NT2/D1 (cell line): ENCODE measurements around the gene RPTOR.

ENCODE experiments used
- DNase-seq: peaks from one replicate; pipeline ENCODE4 v3.0.0-alpha.2; 2011; ENCODE audit warnings: low read depth, low spot score
- H3K27me3 ChIP-seq: 2 replicates; pipeline ENCODE4 v1.6.0; 2011; ENCODE audit warnings: mild to moderate bottlenecking; ENCODE audit not compliant: insufficient read length, insufficient read depth
- H3K36me3 ChIP-seq: 2 replicates; pipeline ENCODE4 v1.6.1; 2011; ENCODE audit warnings: mild to moderate bottlenecking, low read length, mixed read lengths; ENCODE audit not compliant: insufficient read depth, insufficient read length
- H3K4me1 ChIP-seq: 2 replicates; pipeline ENCODE4 v1.5.1; 2011; ENCODE audit not compliant: insufficient read depth, insufficient read length
- H3K4me3 ChIP-seq: 2 replicates; pipeline ENCODE4 v1.5.1; 2011; ENCODE audit warnings: low read depth; ENCODE audit not compliant: insufficient read length
- H3K9ac ChIP-seq: 2 replicates; pipeline ENCODE4 v1.6.0; 2011; ENCODE audit warnings: low read depth; ENCODE audit not compliant: insufficient read length
- H3K9me3 ChIP-seq: 2 replicates; pipeline ENCODE4 v1.5.1; 2011; ENCODE audit warnings: mild to moderate bottlenecking, low read length; ENCODE audit not compliant: insufficient read depth
- SUZ12 ChIP-seq: IDR thresholded peaks from 2 replicates; pipeline ENCODE4 v1.6.1; 2011; ENCODE audit not compliant: insufficient read length, insufficient read depth; ENCODE audit errors: extremely low read depth
- YY1 ChIP-seq: IDR thresholded peaks from 2 replicates; pipeline ENCODE4 v1.6.1; 2011; ENCODE audit not compliant: insufficient read length, insufficient read depth
- ZNF274 ChIP-seq: IDR thresholded peaks from 2 replicates; pipeline ENCODE4 v1.6.1; 2011; ENCODE audit warnings: mild to moderate bottlenecking, low read depth, low read length

RPTOR gene

DNA sequence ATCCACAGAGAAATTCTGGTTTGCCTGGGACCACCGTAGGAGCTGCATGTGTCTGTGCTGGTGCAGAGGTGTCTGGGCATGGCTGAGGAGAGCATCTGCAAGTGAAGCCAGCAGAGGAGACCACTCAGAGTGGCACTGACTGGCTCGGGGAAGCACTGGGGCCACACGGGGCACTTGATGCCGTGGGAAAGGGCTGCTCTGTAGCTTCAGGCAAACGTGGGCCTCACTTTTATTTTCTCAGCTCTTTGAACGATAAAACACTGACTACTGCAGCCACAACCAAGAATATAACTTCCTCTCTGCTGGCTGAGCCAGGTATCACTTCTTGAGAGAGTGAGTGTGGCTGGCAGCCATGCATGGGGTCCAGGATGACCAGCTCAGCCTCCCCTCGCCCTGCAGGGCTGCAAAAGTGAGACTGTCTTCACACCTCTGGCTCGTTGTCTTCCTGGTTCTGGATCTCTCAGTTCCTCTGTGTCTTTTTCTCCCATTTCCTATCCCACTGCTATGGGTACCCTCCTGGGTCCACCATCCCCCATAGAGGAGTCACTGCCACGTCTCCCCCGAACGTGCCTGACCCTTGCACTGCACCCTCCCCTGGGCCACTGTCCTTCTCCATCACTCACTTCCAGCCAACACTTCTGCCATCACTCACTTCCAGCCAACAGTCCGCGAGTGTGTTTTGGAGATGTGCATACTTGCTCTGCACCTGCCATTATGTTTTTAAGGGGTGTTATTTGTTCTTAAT, 245.6 kb downstream of the RPTOR start:
- no peak overlapping the region for H3K4me3 ChIP-seq
- H3K36me3 ChIP-seq, result peaks cover 5% of the 10 kb centered on the region
- no peaks in the 10 kb centered on the region for H3K9me3 ChIP-seq
- H3K4me1 ChIP-seq, result peaks cover 3% of the 10 kb centered on the region
- no peak for DNase-seq
- no peak overlapping the region for H3K9ac ChIP-seq
- H3K27me3 ChIP-seq, result no peaks in the 10 kb centered on the region
- no peak for TF ChIP-seq YY1
- TF ChIP-seq SUZ12, result no peak
- no peak for TF ChIP-seq ZNF274

DNA sequence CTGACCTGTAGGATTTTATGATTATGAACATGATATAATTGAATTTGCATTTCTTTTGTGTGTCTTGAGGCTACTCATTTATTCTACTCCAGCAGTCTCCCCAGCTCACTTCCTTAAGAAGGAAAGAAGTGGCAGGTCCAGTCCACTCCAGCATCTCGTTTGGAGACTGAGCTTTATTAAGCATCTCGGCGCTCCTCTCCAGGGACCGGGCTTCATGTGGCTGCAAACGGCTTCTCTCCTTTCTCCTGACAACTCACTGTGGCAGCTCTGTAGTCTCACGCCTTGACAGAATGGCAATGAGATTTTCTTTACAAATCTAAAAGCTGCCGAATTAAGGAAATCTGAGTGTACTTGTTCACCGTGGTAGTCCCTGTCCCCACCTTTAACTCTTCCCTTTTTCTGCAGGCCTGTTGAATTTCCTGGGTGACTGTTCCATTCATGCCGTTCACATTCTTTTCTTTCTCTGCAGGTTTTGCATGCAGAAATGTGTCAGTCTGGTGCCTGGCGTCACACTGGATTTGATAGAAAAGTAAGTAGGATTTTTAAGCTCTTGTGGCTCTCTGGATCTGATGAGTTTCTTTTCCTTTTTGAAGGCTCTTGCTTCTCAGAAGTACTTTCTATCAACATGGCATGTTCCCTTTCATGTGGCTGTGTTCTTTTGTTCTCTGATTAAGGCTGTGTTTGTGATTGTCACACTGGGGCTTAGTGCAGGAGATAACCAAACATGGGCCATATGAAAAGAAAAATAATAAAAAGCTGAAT, 246.5 kb downstream of the RPTOR start:
- H3K4me3 ChIP-seq, result no peak overlapping the region
- H3K9ac ChIP-seq, result no peak overlapping the region

DNA sequence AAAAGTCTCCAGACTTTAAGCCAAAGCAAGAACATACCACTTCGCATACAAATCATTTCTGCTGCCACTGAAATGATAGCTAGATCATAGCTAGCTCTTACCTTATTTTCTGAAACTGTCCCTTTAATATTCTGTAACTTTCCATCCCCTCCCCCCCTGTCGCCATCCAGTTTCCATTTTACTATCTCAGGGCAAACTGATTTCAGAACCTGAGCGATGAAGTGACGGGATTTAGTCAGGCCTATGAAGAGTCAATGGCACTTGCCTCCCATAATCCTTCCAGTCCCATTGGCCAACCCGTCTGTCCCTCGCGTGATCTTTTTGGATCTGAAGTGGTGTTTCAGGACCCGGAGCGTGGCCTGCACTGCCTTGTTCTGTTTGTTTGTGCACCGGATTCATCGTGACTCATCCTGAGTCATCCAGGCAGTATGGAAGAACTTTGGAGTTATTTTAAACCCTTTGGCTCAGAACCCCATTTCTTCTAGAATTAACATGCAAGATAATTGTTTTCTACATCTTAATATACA, 247.2 kb downstream of the RPTOR start:
- Histone ChIP-seq H3K4me1 (peaks cover 3% of the 10 kb centered on the region), H3K9me3 (no peaks in the 10 kb centered on the region), H3K27me3 (no peaks in the 10 kb centered on the region), H3K9ac (no peak overlapping the region), H3K36me3 (peaks cover 10% of the 10 kb centered on the region), H3K4me3 (no peak overlapping the region)
- TF ChIP-seq YY1, result no peak
- TF ChIP-seq SUZ12, result no peak
- TF ChIP-seq ZNF274, result no peak
- DNase-seq, result no peak

More for the DNA sequence above, 246.5 kb downstream of the RPTOR start:
- Histone ChIP-seq H3K27me3 (no peaks in the 10 kb centered on the region), H3K36me3 (peaks cover 10% of the 10 kb centered on the region), H3K9me3 (no peaks in the 10 kb centered on the region), H3K4me1 (peaks cover 3% of the 10 kb centered on the region)
- no peak for TF ChIP-seq YY1
- TF ChIP-seq SUZ12, result no peak
- TF ChIP-seq ZNF274, result no peak
- no peak for DNase-seq

DNA sequence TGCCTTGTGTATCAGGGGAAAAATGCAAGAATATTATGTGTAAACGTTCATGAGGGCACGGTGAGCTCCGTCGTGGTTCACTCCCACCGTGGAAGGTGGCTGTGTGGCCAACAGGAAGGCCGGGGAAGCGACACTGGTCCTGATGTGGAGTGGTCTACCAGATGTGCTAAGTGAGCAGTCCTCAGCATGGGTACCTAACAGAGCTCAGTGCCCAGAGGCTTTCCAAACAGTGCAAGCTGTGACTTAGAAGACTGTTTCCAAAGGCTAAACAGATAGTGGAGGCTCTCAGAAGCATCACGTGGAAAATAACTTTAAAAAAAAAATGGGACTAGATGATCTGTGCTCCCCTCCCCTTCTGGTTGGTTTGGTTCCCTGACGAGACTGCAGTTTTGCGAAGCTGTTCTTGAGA, 247.7 kb downstream of the RPTOR start:
- H3K9me3 ChIP-seq, result no peaks in the 10 kb centered on the region
- peaks cover 3% of the 10 kb centered on the region for H3K4me1 ChIP-seq
- no peak overlapping the region for H3K4me3 ChIP-seq
- TF ChIP-seq YY1, result no peak
- no peak for TF ChIP-seq SUZ12
- no peak for TF ChIP-seq ZNF274
- no peaks in the 10 kb centered on the region for H3K27me3 ChIP-seq
- no peak overlapping the region for H3K9ac ChIP-seq
- DNase-seq, result no peak
- peaks cover 10% of the 10 kb centered on the region for H3K36me3 ChIP-seq

DNA sequence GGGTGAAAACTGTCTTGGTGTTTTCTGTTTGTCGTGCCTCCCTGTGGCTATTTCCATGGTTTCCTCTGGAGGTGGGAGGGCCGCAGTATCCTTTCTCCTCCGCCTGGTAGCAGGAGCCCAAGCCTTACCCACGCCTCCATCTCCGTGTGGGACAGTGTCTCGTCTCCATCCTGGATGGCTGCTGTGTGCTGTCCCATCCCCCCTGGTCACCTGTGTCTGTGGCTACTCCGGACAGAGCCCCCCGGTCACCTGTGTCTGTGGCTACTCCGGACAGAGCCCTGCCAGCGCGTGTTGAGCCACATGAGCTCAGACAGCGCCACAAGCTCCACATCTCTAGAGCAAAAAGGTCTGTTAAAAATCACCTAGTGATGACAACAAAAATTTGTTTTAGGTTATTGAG, 248.8 kb downstream of the RPTOR start:
- H3K4me1 ChIP-seq, result peaks cover 3% of the 10 kb centered on the region
- no peaks in the 10 kb centered on the region for H3K27me3 ChIP-seq
- H3K9me3 ChIP-seq, result no peaks in the 10 kb centered on the region
- no peak for DNase-seq
- no peak for TF ChIP-seq ZNF274
- no peak for TF ChIP-seq YY1
- no peak overlapping the region for H3K4me3 ChIP-seq
- H3K9ac ChIP-seq, result no peak overlapping the region
- peaks cover 16% of the 10 kb centered on the region for H3K36me3 ChIP-seq

DNA sequence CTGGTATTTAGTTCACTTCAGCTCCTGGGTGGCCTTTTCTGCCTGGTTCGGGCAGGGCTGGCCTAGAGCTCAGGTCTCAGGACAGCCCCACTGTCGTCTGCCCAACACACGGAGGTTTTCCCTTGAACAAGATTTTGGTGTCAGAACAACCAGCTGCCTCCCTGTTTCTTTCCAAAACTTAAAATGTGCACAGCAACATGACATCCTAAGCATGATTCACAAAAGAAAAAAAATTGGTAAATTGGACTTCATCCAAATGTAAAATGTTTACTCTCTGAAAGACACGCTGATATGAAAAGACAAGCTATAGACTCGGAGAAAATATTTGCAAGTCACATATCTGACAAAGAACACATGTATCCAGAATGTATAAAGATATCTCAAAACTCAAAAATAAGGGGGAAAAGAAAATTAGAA, 249.2 kb downstream of the RPTOR start:
- Histone ChIP-seq H3K4me1 (peaks cover 3% of the 10 kb centered on the region), H3K4me3 (no peak overlapping the region), H3K9ac (no peak overlapping the region), H3K9me3 (no peaks in the 10 kb centered on the region), H3K27me3 (no peaks in the 10 kb centered on the region), H3K36me3 (peaks cover 18% of the 10 kb centered on the region)
- no peak for TF ChIP-seq SUZ12
- no peak for TF ChIP-seq ZNF274
- no peak for DNase-seq

DNA sequence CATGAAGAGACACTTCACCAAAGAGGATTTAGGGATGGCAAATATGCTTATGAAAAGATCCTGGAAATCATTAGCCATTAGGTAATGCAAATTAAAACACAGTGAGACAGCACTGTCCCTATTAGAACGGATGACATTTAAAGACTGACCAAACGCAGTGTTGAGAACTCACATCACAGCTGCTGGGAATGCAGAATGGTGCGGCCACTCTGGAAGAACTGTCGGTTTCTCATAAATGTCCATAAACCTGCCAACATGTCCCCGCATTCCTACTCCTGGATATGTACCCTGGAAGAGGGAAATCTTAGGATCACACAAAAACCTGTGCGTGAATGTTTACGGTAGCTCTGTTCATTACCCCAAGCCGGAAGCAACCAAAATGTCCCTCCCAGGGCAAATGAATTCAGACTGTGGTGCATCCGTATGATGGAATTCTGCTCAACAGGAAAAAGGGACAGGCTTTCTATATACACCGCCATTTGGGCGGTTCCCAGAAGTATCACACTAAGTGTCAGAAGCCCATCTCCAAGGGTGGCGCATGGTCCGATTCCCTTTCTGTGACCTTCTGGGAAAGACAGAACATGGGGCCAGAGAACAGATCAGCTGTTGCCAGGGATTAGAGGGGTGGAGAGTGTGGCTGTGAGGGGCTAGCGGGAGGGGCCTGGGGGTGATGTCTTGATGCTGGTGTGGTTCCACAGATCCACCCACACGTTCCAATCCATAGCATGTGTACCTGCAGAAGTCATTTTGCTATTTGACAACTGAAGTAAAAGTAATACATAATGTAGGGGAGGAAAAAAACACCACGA, 249.8 kb downstream of the RPTOR start:
- Histone ChIP-seq H3K9me3 (no peaks in the 10 kb centered on the region), H3K27me3 (no peaks in the 10 kb centered on the region), H3K36me3 (peaks cover 24% of the 10 kb centered on the region), H3K9ac (no peak overlapping the region), H3K4me1 (peaks cover under 1% of the 10 kb centered on the region), H3K4me3 (no peak overlapping the region)
- TF ChIP-seq ZNF274, result no peak
- no peak for TF ChIP-seq YY1
- no peak for TF ChIP-seq SUZ12
- no peak for DNase-seq
